Endothelial cell of umbilical vein (primary cell): ENCODE results near the gene VSTM2B. TPM values are rescaled to one million over a fixed set of nuclear protein-coding genes. Genes with fewer than 3 reads are reported as not detected.

Experiments used
- BruUV-seq: library from RNA; stranded (reverse); fragments of 400-500 nt; replicated peaks from 2 replicates; lab custom pipeline; 2021; lab: Mats Ljungman, UMichigan
- CTCF ChIA-PET: fragments of 300-600, 350-600 bp; sonication (Branson Sonifier 250); formaldehyde crosslinking; loops from one replicate; lab custom pipeline; 2021; ENCODE audit warnings: antibody characterized with exemption, inconsistent platforms; lab: Charles Lee
- POLR2A ChIA-PET: fragments of 300-600, 350-600 bp; sonication (Branson Sonifier 250); formaldehyde crosslinking; loops from one replicate; lab custom pipeline; 2021; ENCODE audit warnings: antibody characterized with exemption, inconsistent platforms; lab: Charles Lee
- DNase-seq: peaks from one replicate; pipeline ENCODE4 v3.0.0-alpha.2; 2011; ENCODE audit warnings: low read depth, low spot score
- FAIRE-seq: peaks from 2 replicates; lab custom pipeline; 2011; peaks lifted over from hg19 to GRCh38; lab: Jason Lieb, UNC
- H2AFZ ChIP-seq: 2 replicates; pipeline ENCODE4 v1.6.0; 2012; ENCODE audit warnings: low read depth, low read length, control low read depth, inconsistent platforms
- H3K27ac ChIP-seq: 2 replicates; pipeline ENCODE4 v1.5.1; 2011; ENCODE audit warnings: low read depth, mild to moderate bottlenecking, control low read depth, low read length, moderate library complexity; ENCODE audit not compliant: insufficient read depth
- H3K27me3 ChIP-seq, 2 experiments: 2 replicates each; pipeline versions ENCODE4 v1.6.0 to v1.6.1; 2011; ENCODE audit warnings: low read length in 2 of 2, mixed read lengths in 1 of 2; ENCODE audit not compliant: control insufficient read depth in 2 of 2, insufficient read depth in 2 of 2
- H3K36me3 ChIP-seq, 2 experiments: 2 replicates in 1 of 2; 3 replicates in 1 of 2; pipeline ENCODE4 v1.5.1; 2011; ENCODE audit warnings: low read length in 2 of 2, mild to moderate bottlenecking in 1 of 2, moderate library complexity in 1 of 2; ENCODE audit not compliant: control insufficient read depth in 2 of 2, insufficient read depth in 2 of 2; ENCODE audit errors: extremely low read depth in 1 of 2
- H3K4me1 ChIP-seq: 3 replicates; pipeline ENCODE4 v1.5.1; 2011; ENCODE audit warnings: mild to moderate bottlenecking, low read length; ENCODE audit not compliant: control insufficient read depth, insufficient read depth; ENCODE audit errors: extremely low read depth
- H3K4me2 ChIP-seq: 2 replicates; pipeline ENCODE4 v1.6.1; 2011; ENCODE audit warnings: low read length, control low read depth, mixed read lengths; ENCODE audit not compliant: insufficient read depth
- H3K4me3 ChIP-seq, 3 experiments: fragments of 200-600 bp in 1 of 3; sonication (generic), shearing (Covaris generic) in 1 of 3; replicated peaks in 1 of 3; 2 replicates each; pipeline ENCODE4 v1.5.1; 2011 to 2016; ENCODE audit warnings: control low read depth in 3 of 3, low read length in 3 of 3, mild to moderate bottlenecking in 2 of 3, inconsistent platforms in 1 of 3, low read depth in 1 of 3, moderate library complexity in 1 of 3; ENCODE audit not compliant: insufficient read depth in 1 of 3
- H3K79me2 ChIP-seq: 2 replicates; pipeline ENCODE4 v1.6.0; 2012; ENCODE audit warnings: low read length, inconsistent platforms; ENCODE audit not compliant: control insufficient read depth, insufficient read depth
- H3K9ac ChIP-seq: replicated peaks from 2 replicates; pipeline ENCODE3; 2011; ENCODE audit warnings: low read length, control low read depth; ENCODE audit not compliant: insufficient read depth; ENCODE audit errors: extremely low read depth
- H3K9me1 ChIP-seq: replicated peaks from 3 replicates; pipeline ENCODE4 v1.6.0; 2011; ENCODE audit warnings: mild to moderate bottlenecking, low read length; ENCODE audit not compliant: control insufficient read depth, insufficient read depth; ENCODE audit errors: extremely low read depth
- H3K9me3 ChIP-seq: replicated peaks from 2 replicates; pipeline ENCODE4 v1.5.1; 2012; ENCODE audit warnings: low read length, inconsistent platforms; ENCODE audit not compliant: control insufficient read depth, insufficient read depth
- H4K20me1 ChIP-seq: replicated peaks from 2 replicates; pipeline ENCODE3; 2011; ENCODE audit warnings: mild to moderate bottlenecking, low read length; ENCODE audit not compliant: control insufficient read depth, insufficient read depth; ENCODE audit errors: extremely low read depth
- EZH2 ChIP-seq: IDR thresholded peaks from 2 replicates; pipeline ENCODE4 v1.6.1; 2012; ENCODE audit warnings: borderline replicate concordance, low read depth, mild to moderate bottlenecking, moderate library complexity, low read length, inconsistent platforms; ENCODE audit not compliant: severe bottlenecking
- FOS ChIP-seq: IDR thresholded peaks from 2 replicates; pipeline ENCODE4 v1.6.1; 2011; ENCODE audit warnings: mild to moderate bottlenecking, low read length, moderate library complexity, borderline replicate concordance; ENCODE audit not compliant: insufficient read depth
- GATA2 ChIP-seq: IDR thresholded peaks from 2 replicates; pipeline ENCODE4 v1.7.0; 2011; ENCODE audit warnings: low read depth, mild to moderate bottlenecking, moderate library complexity, mixed read lengths, low read length; ENCODE audit not compliant: insufficient read length, insufficient read depth
- JUN ChIP-seq: IDR thresholded peaks from 2 replicates; pipeline ENCODE4 v1.6.1; 2011; ENCODE audit warnings: borderline replicate concordance, low read depth; ENCODE audit not compliant: insufficient read length, insufficient read depth
- MAX ChIP-seq: IDR thresholded peaks from 2 replicates; pipeline ENCODE4 v1.6.1; 2011; ENCODE audit not compliant: insufficient read depth, insufficient read length
- MYC ChIP-seq: IDR thresholded peaks from one replicate; pipeline ENCODE4 v1.6.1; 2011; ENCODE audit warnings: mild to moderate bottlenecking, low read depth, low read length
- POLR2A ChIP-seq: IDR thresholded peaks from 2 replicates; pipeline ENCODE4 v1.6.1; 2012; ENCODE audit warnings: low read depth, mild to moderate bottlenecking, control low read depth, low read length
- POLR2AphosphoS5 ChIP-seq: IDR thresholded peaks from 2 replicates; pipeline ENCODE4 v1.6.1; 2012; ENCODE audit warnings: low read depth, mild to moderate bottlenecking, control low read depth, low read length, moderate library complexity; ENCODE audit not compliant: insufficient read depth
- dilution Hi-C: fragments of 300-500 bp; cut with MboI; formaldehyde crosslinking; loops from one replicate; pipeline ENCODE4 v1.15.0; 2019; ENCODE audit warnings: low sequenced_read_pairs; ENCODE audit not compliant: extremely low pct_ligation_motif_present
- intact Hi-C: fragments of 100-400 bp; cut with micrococcal nuclease; formaldehyde crosslinking; loops from one replicate; pipeline ENCODE4 v1.10.0; 2022
- polyA plus RNA-seq, 4 experiments: library from polyadenylated mRNA; depleted of rRNA in 3 of 4; stranded (reverse) in 3 of 4; unstranded in 1 of 4; fragments of >200 nt; gene quantifications; 2 replicates each; pipeline versions ENCODE4 v1.2.1 to v1.2.3, GENCODE V29; 2011 to 2012; ENCODE audit warnings: missing spikeins in 1 of 4
- total RNA-seq: library from RNA; stranded (reverse); gene quantifications from 2 replicates; pipeline ENCODE4 v1.2.3, GENCODE V29; 2021
- TF ChIP-seq, protein P1 (sequence below), 2 donors: IDR thresholded peaks; 1 replicate in 1 of 2; 2 replicates in 1 of 2; pipeline ENCODE4 v1.5.1; 2011; ENCODE audit warnings: low read length in 2 of 2, mild to moderate bottlenecking in 2 of 2, moderate library complexity in 2 of 2, control low read depth in 1 of 2, inconsistent platforms in 1 of 2, low read depth in 1 of 2; ENCODE audit not compliant: insufficient read depth in 1 of 2; ENCODE audit errors: extremely low read depth in 1 of 2

VSTM2B gene
- total and polyA plus RNA-seq, 2 donors (not counting 3 experiments of a cell fraction or from before 2014, with no cell fraction given), result not detected

- no peaks in the 10 kb centered on the region for H3K4me1 ChIP-seq
- H2AFZ ChIP-seq, result no peak overlapping the region
- H3K4me2 ChIP-seq, result no peak overlapping the region
- no peaks in the 10 kb centered on the region for H3K36me3 ChIP-seq
- H3K27ac ChIP-seq, result no peak overlapping the region
- POLR2A ChIA-PET, result no interaction called here
- no peak for FAIRE-seq
- no peaks in the 10 kb centered on the region for H3K27me3 ChIP-seq
- intact Hi-C loops (no loop called here), dilution Hi-C loops (no loop called here)
- CTCF ChIA-PET, result no interaction called here
- no TSS peak for BruUV-seq
- no peak overlapping the region for H3K4me3 ChIP-seq
- no peaks in the 10 kb centered on the region for H4K20me1 ChIP-seq
- H3K9ac ChIP-seq, result no peak overlapping the region
- no peaks in the 10 kb centered on the region for H3K9me1 ChIP-seq
- no peaks in the 10 kb centered on the region for H3K9me3 ChIP-seq
- DNase-seq, result no peak
- TF ChIP-seq EZH2 (no peak), MYC (no peak), FOS (no peak), JUN (no peak), GATA2 (no peak), MAX (no peak), POLR2A (no peak), POLR2AphosphoS5 (no peak)
- TF ChIP-seq, protein P1, sequence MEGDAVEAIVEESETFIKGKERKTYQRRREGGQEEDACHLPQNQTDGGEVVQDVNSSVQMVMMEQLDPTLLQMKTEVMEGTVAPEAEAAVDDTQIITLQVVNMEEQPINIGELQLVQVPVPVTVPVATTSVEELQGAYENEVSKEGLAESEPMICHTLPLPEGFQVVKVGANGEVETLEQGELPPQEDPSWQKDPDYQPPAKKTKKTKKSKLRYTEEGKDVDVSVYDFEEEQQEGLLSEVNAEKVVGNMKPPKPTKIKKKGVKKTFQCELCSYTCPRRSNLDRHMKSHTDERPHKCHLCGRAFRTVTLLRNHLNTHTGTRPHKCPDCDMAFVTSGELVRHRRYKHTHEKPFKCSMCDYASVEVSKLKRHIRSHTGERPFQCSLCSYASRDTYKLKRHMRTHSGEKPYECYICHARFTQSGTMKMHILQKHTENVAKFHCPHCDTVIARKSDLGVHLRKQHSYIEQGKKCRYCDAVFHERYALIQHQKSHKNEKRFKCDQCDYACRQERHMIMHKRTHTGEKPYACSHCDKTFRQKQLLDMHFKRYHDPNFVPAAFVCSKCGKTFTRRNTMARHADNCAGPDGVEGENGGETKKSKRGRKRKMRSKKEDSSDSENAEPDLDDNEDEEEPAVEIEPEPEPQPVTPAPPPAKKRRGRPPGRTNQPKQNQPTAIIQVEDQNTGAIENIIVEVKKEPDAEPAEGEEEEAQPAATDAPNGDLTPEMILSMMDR (IDR thresholded peaks at IDR 0.05; ENCODE audit: extremely low read depth in 1 of 2, insufficient read depth in 1 of 2, low read depth in 1 of 2, low read length in 2 of 2), result no peak
- no peaks in the 10 kb centered on the region for H3K79me2 ChIP-seq
These were observed 7.8 kb upstream of the VSTM2B start for GRCh38 chr19:29517946-29518345.
